Left renal cortex interstitium (tissue), 4 donors: ENCODE results near the gene TTF2. TPM values are rescaled to one million over a fixed set of nuclear protein-coding genes. Genes with fewer than 3 reads are reported as not detected.
A peak's percentile ranks its signal among the peaks of the same experiment; 100 is the strongest.
"Not testable (repeated sequence)": the region's sequence is repeated elsewhere in the genome, so short reads cannot be mapped to it uniquely, and the experiment has no call there.

ENCODE experiments used
- DNase-seq, 4 donors: peaks; one replicate each; pipeline ENCODE4 v3.0.0-alpha.2; 2013; ENCODE audit warnings: low read depth in 4 of 4, low spot score in 2 of 4, missing footprints in 1 of 4
- polyA plus RNA-seq, 4 donors: library from polyadenylated mRNA; unstranded; fragments of 120-200 nt; gene quantifications; one replicate each; pipeline ENCODE4 v1.2.1, GENCODE V29; 2013; ENCODE audit not compliant: insufficient read length in 4 of 4

Gene TTF2
- polyA plus RNA-seq, 4 donors: 16.7 to 25.3 (median 22.2) TPM

DNA sequence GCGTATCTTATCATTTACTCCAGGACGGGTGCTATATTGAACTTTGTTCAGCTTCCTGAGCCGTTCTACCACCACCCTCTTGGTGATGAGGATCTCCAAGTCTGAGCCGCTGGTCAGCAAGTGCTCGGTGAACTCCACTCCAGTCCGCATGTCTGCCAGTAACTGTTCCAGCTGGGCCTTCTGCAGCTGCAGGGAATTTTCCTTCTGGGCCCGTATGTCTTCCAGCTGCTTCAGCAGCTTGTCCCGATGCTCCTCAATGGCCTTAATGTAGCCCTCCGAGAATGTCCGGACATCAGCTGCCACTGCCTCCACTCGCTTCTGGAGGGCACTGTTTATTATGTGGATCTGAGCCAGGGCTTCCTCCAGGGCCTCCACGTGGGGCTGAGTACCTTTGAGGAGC, 58.0 kb downstream of the TTF2 start:
- no peak for DNase-seq

- not testable (repeated sequence) for DNase-seq
Measured at GRCh38 chr1:117119144-117119543, 59.0 kb downstream of the TTF2 start.

GRCh38 chr1:117120774-117121588, 60.9 kb downstream of the TTF2 start:
- DNase-seq: peak in 3 of 4 donors; percentile 28 to 40 (median 37)

- peak; percentile 97 to 99 (median 98) for DNase-seq
Measured at GRCh38 chr1:117121589-117122329, 61.6 kb downstream of the TTF2 start, which contains the start of gene TRIM45. TRIM45 (minus strand) TSS chr1:117121749; CDS start chr1:117121201, 548 bp downstream.

DNA sequence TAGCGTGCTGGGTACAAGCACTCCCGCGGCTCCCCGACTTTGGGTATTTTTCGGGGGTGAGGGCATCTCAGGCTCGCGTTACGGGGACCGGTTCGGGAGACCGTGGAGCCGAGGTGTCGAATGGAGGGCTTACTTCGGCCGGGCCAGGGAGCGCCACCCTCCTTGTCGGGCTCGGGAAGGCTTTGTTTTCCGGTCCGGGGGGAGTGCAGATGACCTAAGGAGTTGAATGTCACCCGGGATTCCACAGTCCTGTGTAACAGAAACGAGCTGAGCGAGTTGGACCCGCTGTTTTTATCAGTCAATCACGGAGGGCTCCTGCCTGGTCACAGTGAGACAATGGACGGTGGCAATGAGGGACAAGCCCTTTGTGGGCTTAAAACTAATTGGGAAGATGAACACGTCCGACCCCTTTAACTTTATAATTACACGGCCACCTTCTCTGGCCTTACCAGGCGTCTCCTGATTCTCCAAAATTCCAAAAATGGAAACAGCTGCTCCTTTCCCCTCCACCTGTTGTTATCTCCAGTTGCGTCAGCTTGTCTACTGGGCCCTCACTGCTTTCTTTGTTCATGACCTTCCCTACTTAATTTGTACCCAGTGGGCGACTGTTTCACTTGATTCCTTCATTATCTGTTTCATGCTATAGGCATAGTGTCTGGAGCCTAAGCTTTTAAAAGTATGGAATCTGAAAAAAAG, 62.4 kb downstream of the TTF2 start:
- peak in 1 of 4 donors; percentile 25 for DNase-seq

DNA sequence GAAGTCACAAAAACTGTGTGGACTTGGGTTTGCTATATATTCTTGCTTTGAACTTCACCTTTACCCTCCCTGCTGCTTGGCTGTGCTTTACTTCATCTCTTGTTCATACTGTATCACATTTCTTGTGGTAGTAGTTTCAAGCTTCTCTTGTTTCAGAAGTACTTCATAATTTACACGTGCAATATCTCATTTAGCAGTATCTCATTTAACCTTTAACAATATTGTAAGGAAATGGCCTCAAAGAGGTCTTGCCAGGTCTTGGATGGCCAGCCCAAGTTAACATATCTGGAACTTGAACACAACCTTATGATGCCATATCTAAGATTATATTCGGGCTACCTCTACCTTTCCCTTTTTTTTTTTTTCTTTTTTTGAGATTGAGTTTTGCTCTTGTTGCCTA, 63.1 kb downstream of the TTF2 start:
- DNase-seq: no peak

GRCh38 chr1:117124661-117125060, 64.5 kb downstream of the TTF2 start:
- DNase-seq: no peak

- no peak for DNase-seq
Measured at GRCh38 chr1:117127795-117128194, 67.7 kb downstream of the TTF2 start.

DNA sequence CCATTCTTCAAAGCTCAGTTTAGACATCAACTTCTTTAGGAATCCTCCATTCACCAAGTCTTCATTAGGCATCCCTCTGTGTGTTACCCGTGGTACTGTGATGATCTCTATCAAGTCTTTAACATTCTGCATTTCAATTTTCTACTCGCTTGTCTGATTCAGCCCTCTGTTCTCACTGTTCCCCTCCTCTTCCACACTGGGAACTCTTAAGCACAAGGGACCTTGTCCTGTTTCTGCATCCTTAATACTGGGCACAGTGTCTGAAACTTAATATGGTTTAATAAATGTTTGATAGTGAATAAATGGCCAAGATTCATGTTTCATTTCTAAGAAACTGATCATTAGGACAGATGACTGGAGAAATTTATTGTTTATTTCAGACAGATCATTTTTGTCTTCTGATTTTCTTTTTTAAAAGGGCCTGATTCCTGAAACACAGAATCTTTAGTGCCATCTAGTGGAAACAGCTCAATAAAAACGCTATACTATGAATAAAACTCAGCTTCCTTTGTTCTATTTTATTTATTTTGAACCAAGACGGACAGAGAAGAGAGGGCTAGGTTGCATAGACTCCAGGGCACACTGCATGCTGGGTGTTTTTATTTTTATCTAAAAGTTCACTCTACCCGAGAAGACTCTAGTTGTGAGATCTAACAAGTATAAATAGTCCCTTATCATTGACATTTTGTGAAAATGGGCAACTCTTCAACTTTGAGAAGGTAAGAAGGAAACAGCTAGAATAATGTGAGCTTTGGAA, 68.4 kb downstream of the TTF2 start:
- peak; percentile 31 to 49 (median 42) for DNase-seq

GRCh38 chr1:117130526-117130925, 70.4 kb downstream of the TTF2 start:
- no peak for DNase-seq

DNA sequence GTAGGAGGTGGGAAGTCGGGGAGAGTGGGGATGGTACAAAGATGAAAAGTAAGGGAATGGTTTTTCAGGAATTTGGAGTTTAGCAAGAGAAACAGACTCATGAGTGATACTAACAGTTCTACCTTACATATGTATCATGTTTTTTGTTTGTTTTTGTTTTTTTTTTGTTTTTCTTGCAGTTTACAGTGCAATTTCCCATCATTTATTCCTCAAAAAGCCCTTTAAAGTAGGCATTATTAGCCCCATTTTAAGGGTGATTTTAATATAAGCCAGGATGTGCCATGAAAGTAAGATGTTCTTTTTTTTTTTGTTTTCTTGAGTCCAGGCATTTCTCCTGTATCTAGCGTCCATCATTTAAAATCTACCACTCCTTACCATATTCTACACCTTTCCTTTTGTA, 75.2 kb downstream of the TTF2 start:
- DNase-seq: no peak

DNA sequence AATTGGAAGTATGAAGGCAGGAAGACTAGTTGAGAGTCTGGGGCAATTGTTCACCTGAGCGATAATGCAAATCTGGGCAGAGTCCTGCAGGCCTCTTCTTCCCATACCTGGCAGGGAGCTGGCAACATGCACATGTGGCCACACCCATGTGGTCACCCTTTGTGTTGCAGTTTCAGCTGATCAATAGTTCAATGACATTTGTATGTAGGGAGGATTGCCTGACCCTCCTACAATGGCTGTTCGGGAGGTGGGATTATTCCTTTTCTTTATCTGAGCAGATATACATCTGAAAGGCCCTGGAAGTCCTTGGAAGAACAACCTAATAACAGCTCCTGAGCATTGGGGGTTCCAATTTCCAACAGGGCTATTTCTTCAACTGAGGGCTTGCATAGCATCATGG, 76.6 kb downstream of the TTF2 start:
- no peak for DNase-seq

- DNase-seq: no peak
Measured at GRCh38 chr1:117137281-117137855, 77.2 kb downstream of the TTF2 start.

DNA sequence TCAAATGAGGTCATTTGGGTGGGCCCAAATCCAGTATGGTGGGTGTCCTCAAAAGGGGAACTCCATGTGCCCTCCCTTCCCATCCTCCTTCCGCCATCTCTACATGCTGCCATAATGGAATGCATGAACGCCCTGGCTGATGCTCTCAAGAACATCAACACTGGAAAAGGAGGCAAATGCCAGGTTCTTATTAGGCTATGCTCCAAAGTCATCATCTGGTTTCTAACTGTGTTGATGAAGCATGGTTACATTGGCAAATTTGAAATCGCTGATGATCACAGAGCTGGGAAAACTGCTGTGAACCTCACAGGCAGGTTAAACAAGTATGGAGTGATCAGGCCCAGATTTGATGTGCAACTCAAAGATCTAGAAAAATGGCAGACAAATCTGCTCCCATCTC, 78.0 kb downstream of the TTF2 start:
- no peak for DNase-seq

- no peak for DNase-seq
Measured at GRCh38 chr1:117138561-117138960, 78.4 kb downstream of the TTF2 start.

DNA sequence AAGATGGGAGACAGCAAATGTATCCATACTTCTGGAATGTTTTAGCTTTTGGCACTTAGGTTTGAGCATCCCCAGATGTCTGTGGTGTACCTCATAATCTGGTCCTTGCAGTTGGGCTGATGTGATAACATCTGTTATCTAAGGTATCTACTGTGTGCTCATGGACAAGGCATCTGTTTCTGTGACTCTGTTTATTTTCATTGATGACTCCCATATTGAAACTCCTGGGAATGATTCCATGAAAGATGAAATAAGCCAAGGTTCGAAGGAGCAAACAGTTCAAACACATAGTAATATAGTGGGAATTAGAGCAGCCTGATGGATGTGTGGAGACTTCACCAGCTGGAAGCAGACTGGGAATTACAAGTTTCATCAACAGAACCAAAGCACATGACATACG, 82.1 kb downstream of the TTF2 start:
- DNase-seq: no peak

DNA sequence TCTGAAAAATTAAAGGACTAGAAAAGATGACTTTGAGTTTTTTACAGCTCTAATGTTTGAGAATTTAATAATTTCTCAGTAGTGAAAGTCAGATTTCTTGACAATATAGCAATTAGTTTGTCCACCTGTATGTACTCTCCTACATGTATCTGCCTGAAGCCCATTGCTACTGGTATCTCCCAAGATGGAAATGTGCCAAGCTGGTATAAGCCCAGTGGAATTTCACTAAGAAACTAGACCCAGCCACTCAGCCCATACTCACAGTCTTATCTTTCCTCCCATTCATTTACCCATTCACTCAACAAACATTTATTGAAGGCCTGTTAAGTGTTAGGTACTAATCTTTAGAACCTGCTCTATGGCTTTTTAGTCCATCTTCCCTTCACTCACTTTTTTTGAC, 83.0 kb downstream of the TTF2 start:
- DNase-seq: no peak

DNA sequence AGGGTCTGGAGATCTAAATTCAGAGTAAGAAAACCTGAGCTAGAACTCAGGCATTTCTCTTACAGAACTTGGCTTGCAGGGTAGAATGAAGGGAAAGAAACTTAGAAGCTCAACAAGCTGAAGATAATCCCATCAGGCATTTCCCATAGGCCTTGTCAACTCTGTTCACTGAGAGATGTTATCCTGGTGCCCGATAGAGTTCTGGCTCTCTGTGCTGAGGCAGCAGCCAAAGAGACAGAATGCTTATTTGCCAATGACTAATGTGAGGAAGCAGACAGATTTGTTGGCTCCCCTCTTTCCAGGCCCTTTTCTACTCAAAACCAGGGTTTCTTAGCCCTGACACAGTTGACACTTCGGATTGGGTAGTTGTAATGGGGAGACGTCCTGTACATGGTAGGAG, 83.7 kb downstream of the TTF2 start:
- DNase-seq: no peak

DNA sequence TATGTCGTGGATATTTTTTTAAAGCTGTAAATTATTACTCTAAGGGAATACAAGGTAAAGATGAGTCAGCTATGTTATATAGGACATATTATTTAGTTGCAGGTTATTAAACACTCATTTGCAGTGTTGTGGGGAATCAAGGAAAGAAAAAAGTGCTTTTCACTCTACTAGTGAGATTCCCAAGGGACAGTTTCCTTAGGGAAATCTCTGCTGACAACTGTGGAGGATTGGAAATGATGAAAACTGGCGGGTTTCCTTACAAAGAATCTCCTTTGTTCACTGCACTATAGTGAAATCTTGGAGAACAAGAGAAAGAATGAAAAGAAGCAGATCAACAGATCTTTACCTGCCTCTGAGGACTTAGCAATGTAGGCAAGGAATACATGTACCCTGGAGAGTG, 85.9 kb downstream of the TTF2 start:
- DNase-seq: no peak
